DOHH2 (cell line): ENCODE measurements around the gene PCBD1.

Experiments used
- H3F3A ChIP-seq: fragments of 200-600 bp; sonication (generic), shearing (Covaris generic); 2 replicates; pipeline ENCODE4 v1.6.0; 2016; ENCODE audit warnings: antibody characterized with exemption, mild to moderate bottlenecking; ENCODE audit not compliant: control insufficient read depth, insufficient read depth
- H3K27ac ChIP-seq: fragments of 200-600 bp; sonication (generic); 2 replicates; pipeline ENCODE4 v1.5.1; 2014; ENCODE audit warnings: low read depth, mild to moderate bottlenecking, low read length, moderate library complexity
- H3K27me3 ChIP-seq: fragments of 200-600 bp; sonication (generic); 2 replicates; pipeline ENCODE4 v1.6.1; 2014; ENCODE audit warnings: mild to moderate bottlenecking, low read length, mixed read lengths; ENCODE audit not compliant: control insufficient read depth
- H3K36me3 ChIP-seq: fragments of 200-600 bp; sonication (generic); 2 replicates; pipeline ENCODE4 v1.6.1; 2014; ENCODE audit warnings: mild to moderate bottlenecking, low read length, moderate library complexity, mixed read lengths; ENCODE audit not compliant: control insufficient read depth
- H3K4me1 ChIP-seq: fragments of 200-600 bp; sonication (generic); 2 replicates; pipeline ENCODE4 v1.6.1; 2014; ENCODE audit warnings: mild to moderate bottlenecking, low read length, mixed read lengths; ENCODE audit not compliant: control insufficient read depth
- H3K4me2 ChIP-seq: fragments of 200-600 bp; sonication (generic); 2 replicates; pipeline ENCODE4 v1.6.0; 2014; ENCODE audit warnings: mild to moderate bottlenecking, low read length, moderate library complexity
- H3K4me3 ChIP-seq: fragments of 200-600 bp; sonication (generic); 2 replicates; pipeline ENCODE4 v1.5.1; 2014; ENCODE audit warnings: mild to moderate bottlenecking, low read length, mixed read lengths
- H3K79me2 ChIP-seq: fragments of 200-600 bp; sonication (generic); 2 replicates; pipeline ENCODE4 v1.6.1; 2014; ENCODE audit warnings: mild to moderate bottlenecking, low read length, mixed read lengths; ENCODE audit not compliant: control insufficient read depth
- H3K9me2 ChIP-seq: fragments of 200-600 bp; sonication (generic); replicated peaks from 2 replicates; pipeline ENCODE4 v1.6.1; 2014; ENCODE audit warnings: mild to moderate bottlenecking, low read length, mixed read lengths; ENCODE audit not compliant: control insufficient read depth
- H3K9me3 ChIP-seq: fragments of 200-600 bp; sonication (generic); 2 replicates; pipeline ENCODE4 v1.6.1; 2014; ENCODE audit warnings: antibody characterized with exemption, low read length, mixed read lengths; ENCODE audit not compliant: control insufficient read depth, insufficient read depth
- H4K20me1 ChIP-seq: fragments of 200-600 bp; sonication (generic); 2 replicates; pipeline ENCODE4 v1.6.0; 2014; ENCODE audit warnings: low read depth, mild to moderate bottlenecking, antibody characterized with exemption, low read length, moderate library complexity; ENCODE audit not compliant: control insufficient read depth, insufficient read depth
- EZH2phosphoT487 ChIP-seq: fragments of 200-600 bp; sonication (generic); IDR thresholded peaks from 2 replicates; pipeline ENCODE4 v1.6.1; 2017; ENCODE audit warnings: borderline replicate concordance, mild to moderate bottlenecking, antibody characterized with exemption, low read length, moderate library complexity, mixed read lengths
- TF ChIP-seq, protein P1 (sequence below): fragments of 200-600 bp; sonication (generic); IDR thresholded peaks from one replicate; pipeline ENCODE4 v1.5.1; 2014; ENCODE audit warnings: antibody characterized with exemption, mild to moderate bottlenecking, low read depth, low read length; ENCODE audit not compliant: poor library complexity, severe bottlenecking

Gene PCBD1

GRCh38 chr10:70853457-70853856 is 34.9 kb downstream of the PCBD1 start:
- H3K27ac ChIP-seq, result no peak overlapping the region
- TF ChIP-seq, protein P1, sequence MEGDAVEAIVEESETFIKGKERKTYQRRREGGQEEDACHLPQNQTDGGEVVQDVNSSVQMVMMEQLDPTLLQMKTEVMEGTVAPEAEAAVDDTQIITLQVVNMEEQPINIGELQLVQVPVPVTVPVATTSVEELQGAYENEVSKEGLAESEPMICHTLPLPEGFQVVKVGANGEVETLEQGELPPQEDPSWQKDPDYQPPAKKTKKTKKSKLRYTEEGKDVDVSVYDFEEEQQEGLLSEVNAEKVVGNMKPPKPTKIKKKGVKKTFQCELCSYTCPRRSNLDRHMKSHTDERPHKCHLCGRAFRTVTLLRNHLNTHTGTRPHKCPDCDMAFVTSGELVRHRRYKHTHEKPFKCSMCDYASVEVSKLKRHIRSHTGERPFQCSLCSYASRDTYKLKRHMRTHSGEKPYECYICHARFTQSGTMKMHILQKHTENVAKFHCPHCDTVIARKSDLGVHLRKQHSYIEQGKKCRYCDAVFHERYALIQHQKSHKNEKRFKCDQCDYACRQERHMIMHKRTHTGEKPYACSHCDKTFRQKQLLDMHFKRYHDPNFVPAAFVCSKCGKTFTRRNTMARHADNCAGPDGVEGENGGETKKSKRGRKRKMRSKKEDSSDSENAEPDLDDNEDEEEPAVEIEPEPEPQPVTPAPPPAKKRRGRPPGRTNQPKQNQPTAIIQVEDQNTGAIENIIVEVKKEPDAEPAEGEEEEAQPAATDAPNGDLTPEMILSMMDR, result no peak
- no peak for TF ChIP-seq EZH2phosphoT487
- H3K79me2 ChIP-seq, result no peaks in the 10 kb centered on the region
- H3K27me3 ChIP-seq, result no peaks in the 10 kb centered on the region
- no peaks in the 10 kb centered on the region for H3K9me2 ChIP-seq
- no peaks in the 10 kb centered on the region for H3K4me1 ChIP-seq
- H3F3A ChIP-seq, result no peaks in the 10 kb centered on the region
- no peak overlapping the region for H3K4me3 ChIP-seq
- no peak overlapping the region for H3K4me2 ChIP-seq
- peaks cover 6% of the 10 kb centered on the region for H3K36me3 ChIP-seq
- H4K20me1 ChIP-seq, result no peaks in the 10 kb centered on the region
- no peaks in the 10 kb centered on the region for H3K9me3 ChIP-seq

DNA sequence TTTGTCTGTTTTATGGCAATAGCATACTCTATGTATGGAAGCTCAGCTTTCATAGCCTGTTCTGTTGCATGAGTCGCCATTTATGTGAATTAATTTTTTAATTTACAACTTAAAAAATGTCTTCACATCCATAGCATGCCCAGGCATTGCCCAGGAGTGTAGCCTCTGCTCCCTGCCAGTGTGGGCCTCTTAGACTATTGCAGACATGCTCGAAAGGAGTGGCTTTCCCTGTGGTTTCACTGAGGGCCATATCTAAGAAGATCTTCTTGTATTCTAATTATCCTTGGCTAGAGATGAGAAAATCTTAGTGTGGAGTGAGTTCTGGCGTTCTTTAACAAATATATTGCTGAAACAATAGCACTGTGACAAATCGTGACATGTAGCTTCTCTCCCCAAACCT is 35.3 kb downstream of the PCBD1 start:
- Histone ChIP-seq H3K4me2 (no peak overlapping the region), H3K27me3 (no peaks in the 10 kb centered on the region), H4K20me1 (no peaks in the 10 kb centered on the region), H3K79me2 (no peaks in the 10 kb centered on the region), H3K4me3 (no peak overlapping the region), H3K36me3 (peaks cover 5% of the 10 kb centered on the region), H3F3A (no peaks in the 10 kb centered on the region), H3K9me3 (no peaks in the 10 kb centered on the region), H3K4me1 (no peaks in the 10 kb centered on the region), H3K27ac (no peak overlapping the region), H3K9me2 (no peaks in the 10 kb centered on the region)
- TF ChIP-seq EZH2phosphoT487, result no peak
- TF ChIP-seq, protein P1, result no peak

DNA sequence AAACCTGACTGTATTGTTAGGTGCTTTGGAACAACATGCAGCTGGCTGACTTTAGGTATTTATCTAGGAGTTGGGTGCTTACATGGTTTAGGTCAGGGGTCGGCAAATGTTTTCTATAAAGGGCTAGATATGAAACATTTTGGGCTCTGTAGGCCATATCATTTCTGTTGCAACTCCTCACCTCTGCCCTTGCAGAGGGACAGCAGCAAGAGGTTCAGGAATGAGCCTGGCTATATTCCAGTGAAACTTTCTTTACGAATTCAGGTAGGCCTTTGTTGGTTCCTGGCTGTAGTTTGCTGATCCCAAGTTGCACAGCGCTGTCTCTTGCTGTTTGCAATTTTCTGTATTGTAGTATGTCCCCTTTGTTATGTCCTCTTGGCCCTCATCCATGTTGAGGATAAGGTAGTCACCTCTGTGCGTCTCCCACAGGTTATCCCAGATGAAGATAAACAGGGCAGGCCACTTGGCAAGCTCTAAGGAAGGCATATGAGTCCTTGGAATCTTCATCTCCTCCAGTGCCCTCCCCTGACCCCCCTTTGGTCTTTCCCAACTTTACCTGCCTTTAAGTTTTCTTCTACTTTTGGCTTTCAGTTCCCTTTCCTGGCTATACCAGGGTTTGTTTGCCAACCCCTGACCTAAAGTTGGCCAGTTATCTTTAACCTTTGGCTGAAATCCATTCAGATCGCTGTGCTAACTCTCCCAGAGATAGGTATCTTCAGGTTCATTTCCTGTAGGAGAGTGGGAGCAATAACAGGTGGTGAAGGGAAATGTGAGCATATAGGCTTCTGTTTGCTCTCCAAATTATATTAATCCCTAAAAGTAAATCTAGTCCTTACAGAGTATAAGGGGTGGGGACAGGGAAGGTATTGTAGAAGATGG is 36.5 kb downstream of the PCBD1 start:
- Histone ChIP-seq H3K79me2 (no peaks in the 10 kb centered on the region), H3K4me2 (no peak overlapping the region), H3K9me3 (no peaks in the 10 kb centered on the region), H3K9me2 (no peaks in the 10 kb centered on the region), H4K20me1 (no peaks in the 10 kb centered on the region), H3K36me3 (peaks cover 5% of the 10 kb centered on the region), H3F3A (no peaks in the 10 kb centered on the region), H3K4me3 (no peak overlapping the region), H3K27me3 (no peaks in the 10 kb centered on the region), H3K27ac (no peak overlapping the region), H3K4me1 (no peaks in the 10 kb centered on the region)
- no peak for TF ChIP-seq EZH2phosphoT487

DNA sequence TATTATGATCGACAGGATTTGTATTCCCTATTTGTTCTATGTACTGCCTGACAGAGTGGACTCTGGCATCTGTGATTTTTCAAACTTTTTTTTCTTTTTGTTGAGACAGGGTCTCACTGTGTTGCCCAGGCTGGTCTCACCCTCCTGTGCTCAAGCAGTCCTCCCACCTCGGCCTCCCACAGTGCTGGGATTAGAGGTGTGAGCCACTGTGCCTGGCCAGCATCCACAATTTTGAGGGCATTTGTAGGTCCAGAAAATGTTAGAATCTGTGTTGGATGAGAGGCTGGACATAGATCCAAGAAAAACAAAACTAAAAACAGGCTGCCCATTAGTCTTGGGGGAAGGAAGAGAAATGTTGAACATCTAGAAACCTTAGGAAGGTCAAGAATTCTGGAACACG is 38.3 kb downstream of the PCBD1 start:
- Histone ChIP-seq H3K4me1 (no peaks in the 10 kb centered on the region), H3K4me2 (no peak overlapping the region), H3K27ac (no peak overlapping the region), H3K4me3 (no peak overlapping the region), H3K27me3 (no peaks in the 10 kb centered on the region), H3K9me3 (no peaks in the 10 kb centered on the region), H3K79me2 (no peaks in the 10 kb centered on the region), H3K9me2 (no peaks in the 10 kb centered on the region), H4K20me1 (no peaks in the 10 kb centered on the region), H3F3A (no peaks in the 10 kb centered on the region), H3K36me3 (peaks cover 3% of the 10 kb centered on the region)
- TF ChIP-seq EZH2phosphoT487, result no peak
- TF ChIP-seq, protein P1, result no peak
